ENCODE results near the gene MNDA.

Gene MNDA

GRCh38 chr1:158812336-158812735 is 18.8 kb upstream of the MNDA start:
- Histone ChIP-seq H3K4me3 (ENCODE audit: low read length) (no peak overlapping the region), H3K9me3 (replicated peaks; ENCODE audit: low read length) (no peaks in the 10 kb centered on the region), H3K36me3 (ENCODE audit: insufficient read depth, low read length) (no peaks in the 10 kb centered on the region), H3K4me2 (ENCODE audit: low read length) (no peak overlapping the region), H3K9ac (ENCODE audit: low read depth, low read length) (no peak overlapping the region), H3K4me1 (ENCODE audit: control insufficient read depth, insufficient read depth, low read length) (no peaks in the 10 kb centered on the region), H3K27me3 (ENCODE audit: control insufficient read depth, insufficient read depth, low read length) (no peaks in the 10 kb centered on the region)

DNA sequence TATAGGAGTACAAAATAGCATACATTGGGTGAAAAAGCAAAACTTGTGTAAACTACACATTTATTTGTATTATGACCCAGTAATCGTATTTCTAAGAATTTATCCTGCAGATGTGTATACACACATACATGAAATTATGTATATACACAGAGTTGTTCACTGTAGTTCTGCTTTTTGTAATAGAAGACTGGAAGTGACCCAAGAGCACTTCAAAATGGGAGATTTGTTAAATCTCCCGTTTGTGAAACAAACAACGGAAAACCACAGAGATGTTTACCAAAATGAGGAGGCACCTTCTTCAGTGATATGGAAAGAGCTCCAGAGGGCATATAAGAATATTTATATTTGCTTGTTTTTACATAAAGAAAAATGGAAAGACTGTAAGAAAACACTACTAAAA is 18.0 kb upstream of the MNDA start:
- no peak overlapping the region for H3K4me2 ChIP-seq (ENCODE audit: low read length)
- H3K9ac ChIP-seq (ENCODE audit: low read depth, low read length): no peak overlapping the region
- H3K36me3 ChIP-seq (ENCODE audit: insufficient read depth, low read length): no peaks in the 10 kb centered on the region
- H3K27me3 ChIP-seq (ENCODE audit: control insufficient read depth, insufficient read depth, low read length): no peaks in the 10 kb centered on the region
- no peaks in the 10 kb centered on the region for H3K9me3 ChIP-seq (replicated peaks; ENCODE audit: low read length)
- no peak overlapping the region for H3K4me3 ChIP-seq (ENCODE audit: low read length)
- H3K4me1 ChIP-seq (ENCODE audit: control insufficient read depth, insufficient read depth, low read length): no peaks in the 10 kb centered on the region

DNA sequence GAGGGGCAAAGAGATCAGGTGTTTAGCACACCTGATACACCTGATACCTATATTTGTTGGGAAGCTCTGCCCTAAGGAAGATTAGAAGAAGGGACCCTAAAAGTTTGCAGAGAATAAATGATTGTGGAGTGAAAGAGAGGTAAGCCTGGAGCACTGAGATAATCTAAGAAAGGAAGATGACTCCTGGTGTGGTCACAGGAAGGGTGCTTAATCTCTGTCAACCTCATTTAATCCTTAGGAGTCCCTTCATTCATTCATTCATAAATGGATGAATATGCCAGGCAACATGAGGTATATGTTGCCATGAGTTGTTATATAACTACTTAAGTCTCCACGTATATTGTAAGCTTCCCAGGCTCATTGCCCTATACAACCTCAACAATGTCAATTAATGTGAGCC is 16.2 kb upstream of the MNDA start:
- Histone ChIP-seq H3K4me1 (ENCODE audit: control insufficient read depth, insufficient read depth, low read length) (no peaks in the 10 kb centered on the region), H3K9ac (ENCODE audit: low read depth, low read length) (no peak overlapping the region)

DNA sequence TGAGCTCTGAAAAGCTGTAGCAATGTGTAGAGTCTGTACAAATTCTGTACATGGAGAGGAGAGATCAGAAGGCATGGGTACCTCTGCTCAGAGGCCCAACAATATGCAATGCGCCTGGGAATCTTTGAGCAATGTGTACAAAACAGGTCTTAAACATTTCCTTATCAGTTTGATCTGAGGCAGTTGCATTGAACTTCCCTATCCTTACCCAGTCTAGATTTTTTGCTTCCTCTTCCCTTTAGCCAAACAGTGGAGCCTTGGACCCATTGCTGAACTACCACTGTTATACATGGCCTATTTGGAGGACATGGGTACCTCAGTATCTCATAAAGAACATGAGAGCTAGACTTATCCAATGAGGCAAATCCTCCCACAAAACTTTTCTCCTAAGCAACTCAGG is 12.6 kb upstream of the MNDA start:
- Histone ChIP-seq H3K9ac (ENCODE audit: low read depth, low read length) (no peak overlapping the region), H3K27me3 (ENCODE audit: control insufficient read depth, insufficient read depth, low read length) (no peaks in the 10 kb centered on the region), H3K4me1 (ENCODE audit: control insufficient read depth, insufficient read depth, low read length) (no peaks in the 10 kb centered on the region), H3K9me3 (replicated peaks; ENCODE audit: low read length) (no peaks in the 10 kb centered on the region), H3K4me2 (ENCODE audit: low read length) (no peak overlapping the region), H3K36me3 (ENCODE audit: insufficient read depth, low read length) (no peaks in the 10 kb centered on the region), H3K4me3 (ENCODE audit: low read length) (no peak overlapping the region)

More for the DNA sequence above, 16.2 kb upstream of the MNDA start:
- Histone ChIP-seq H3K9me3 (replicated peaks; ENCODE audit: low read length) (no peaks in the 10 kb centered on the region), H3K27me3 (ENCODE audit: control insufficient read depth, insufficient read depth, low read length) (no peaks in the 10 kb centered on the region), H3K36me3 (ENCODE audit: insufficient read depth, low read length) (no peaks in the 10 kb centered on the region), H3K4me3 (ENCODE audit: low read length) (no peak overlapping the region), H3K4me2 (ENCODE audit: low read length) (no peak overlapping the region)

DNA sequence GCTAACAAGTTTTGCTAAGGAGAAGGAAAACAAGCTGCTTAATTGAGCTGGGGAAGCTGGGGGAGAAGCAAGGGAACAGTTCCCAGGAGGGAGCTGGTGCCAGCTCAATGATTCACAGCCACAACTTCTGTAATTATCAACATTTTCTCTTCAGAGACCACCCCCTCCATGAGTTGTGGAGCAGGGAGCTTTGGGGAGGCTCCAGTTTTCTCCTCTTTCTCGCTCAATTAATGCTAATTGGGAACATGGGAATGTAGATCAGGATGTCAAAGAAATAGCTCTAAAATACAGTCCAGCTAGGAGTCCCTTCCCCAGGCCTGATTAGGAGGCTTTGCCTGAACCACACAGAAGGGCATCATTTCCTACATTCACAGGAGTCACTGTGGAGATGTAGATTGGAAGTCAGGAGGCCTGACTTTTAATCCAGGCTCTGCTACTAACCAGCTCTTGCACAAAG is 12.1 kb upstream of the MNDA start:
- Histone ChIP-seq H3K27me3 (ENCODE audit: control insufficient read depth, insufficient read depth, low read length) (no peaks in the 10 kb centered on the region), H3K4me1 (ENCODE audit: control insufficient read depth, insufficient read depth, low read length) (no peaks in the 10 kb centered on the region)

GRCh38 chr1:158819461-158820443 is 11.4 kb upstream of the MNDA start:
- Histone ChIP-seq H3K4me2 (ENCODE audit: low read length) (no peak overlapping the region), H3K9me3 (replicated peaks; ENCODE audit: low read length) (no peaks in the 10 kb centered on the region), H3K9ac (ENCODE audit: low read depth, low read length) (no peak overlapping the region), H3K4me3 (ENCODE audit: low read length) (no peak overlapping the region), H3K36me3 (ENCODE audit: insufficient read depth, low read length) (no peaks in the 10 kb centered on the region), H3K4me1 (ENCODE audit: control insufficient read depth, insufficient read depth, low read length) (no peaks in the 10 kb centered on the region), H3K27me3 (ENCODE audit: control insufficient read depth, insufficient read depth, low read length) (no peaks in the 10 kb centered on the region)

More for the DNA sequence above, 12.1 kb upstream of the MNDA start:
- Histone ChIP-seq H3K36me3 (ENCODE audit: insufficient read depth, low read length) (no peaks in the 10 kb centered on the region), H3K9ac (ENCODE audit: low read depth, low read length) (no peak overlapping the region), H3K4me3 (ENCODE audit: low read length) (no peak overlapping the region), H3K4me2 (ENCODE audit: low read length) (no peak overlapping the region), H3K9me3 (replicated peaks; ENCODE audit: low read length) (no peaks in the 10 kb centered on the region)

- Histone ChIP-seq H3K9me3 (replicated peaks; ENCODE audit: low read length) (no peaks in the 10 kb centered on the region), H3K4me2 (ENCODE audit: low read length) (no peak overlapping the region), H3K36me3 (ENCODE audit: insufficient read depth, low read length) (no peaks in the 10 kb centered on the region), H3K9ac (ENCODE audit: low read depth, low read length) (no peak overlapping the region), H3K4me3 (ENCODE audit: low read length) (no peak overlapping the region), H3K27me3 (ENCODE audit: control insufficient read depth, insufficient read depth, low read length) (no peaks in the 10 kb centered on the region), H3K4me1 (ENCODE audit: control insufficient read depth, insufficient read depth, low read length) (no peaks in the 10 kb centered on the region)
Observed at GRCh38 chr1:158821723-158822122, 9.4 kb upstream of the MNDA start.

DNA sequence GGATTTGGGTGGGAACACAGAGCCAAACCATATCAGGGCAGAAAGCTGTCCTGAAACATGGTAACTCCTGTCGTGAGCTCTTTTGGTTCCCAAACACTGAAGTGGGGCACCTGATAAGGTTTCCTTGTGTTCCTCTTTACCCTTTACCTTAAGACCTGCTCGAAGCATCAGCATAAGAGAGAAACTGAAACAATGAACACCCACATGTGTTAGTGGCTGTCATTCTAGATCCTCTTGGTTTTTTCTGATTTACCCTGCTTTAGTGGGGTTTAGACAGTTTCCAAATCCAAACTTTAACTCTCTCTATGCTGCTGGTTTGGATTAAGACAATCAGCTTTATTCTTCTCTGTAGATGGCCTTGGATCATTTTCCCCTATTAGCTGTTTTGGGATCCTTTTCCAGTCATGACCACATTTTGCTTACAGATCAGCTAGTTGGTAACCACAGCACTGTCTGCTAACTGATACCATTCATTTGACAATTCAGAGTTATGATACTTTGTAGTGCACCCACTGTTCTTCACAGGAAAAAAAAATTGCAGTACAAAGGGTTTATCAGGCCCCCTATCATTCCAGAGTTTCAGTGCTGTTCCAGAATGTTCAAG is 975 bp upstream of the MNDA start:
- Histone ChIP-seq H3K4me3 (ENCODE audit: low read length) (no peak overlapping the region), H3K9me3 (replicated peaks; ENCODE audit: low read length) (no peaks in the 10 kb centered on the region), H3K4me2 (ENCODE audit: low read length) (no peak overlapping the region), H3K36me3 (ENCODE audit: insufficient read depth, low read length) (no peaks in the 10 kb centered on the region), H3K27me3 (ENCODE audit: control insufficient read depth, insufficient read depth, low read length) (no peaks in the 10 kb centered on the region), H3K9ac (ENCODE audit: low read depth, low read length) (no peak overlapping the region), H3K4me1 (ENCODE audit: control insufficient read depth, insufficient read depth, low read length) (no peaks in the 10 kb centered on the region)

DNA sequence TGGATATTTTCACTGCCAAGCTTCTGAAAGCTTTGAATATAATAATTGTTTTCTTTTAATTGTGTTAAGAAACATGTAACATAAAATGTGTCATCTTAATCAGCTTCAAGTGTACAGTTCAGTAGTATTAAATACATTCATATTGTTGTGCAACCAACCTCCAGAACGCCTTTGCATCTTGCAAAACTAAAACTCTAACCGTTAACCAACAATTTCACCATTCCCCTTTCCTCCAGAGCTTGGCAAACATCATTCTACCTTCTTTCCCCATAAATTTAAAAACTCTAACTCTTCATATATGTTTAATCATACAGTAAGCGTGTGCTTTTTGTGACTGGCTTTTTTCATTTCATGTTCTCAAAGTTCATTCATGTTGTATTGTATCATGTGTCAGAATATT is 2.1 kb downstream of the MNDA start:
- H3K9ac ChIP-seq (ENCODE audit: low read depth, low read length): no peak overlapping the region
- no peaks in the 10 kb centered on the region for H3K4me1 ChIP-seq (ENCODE audit: control insufficient read depth, insufficient read depth, low read length)
- no peak overlapping the region for H3K4me3 ChIP-seq (ENCODE audit: low read length)
- no peaks in the 10 kb centered on the region for H3K9me3 ChIP-seq (replicated peaks; ENCODE audit: low read length)
- no peaks in the 10 kb centered on the region for H3K36me3 ChIP-seq (ENCODE audit: insufficient read depth, low read length)
- H3K27me3 ChIP-seq (ENCODE audit: control insufficient read depth, insufficient read depth, low read length): no peaks in the 10 kb centered on the region
- no peak overlapping the region for H3K4me2 ChIP-seq (ENCODE audit: low read length)

- no peak overlapping the region for H3K4me3 ChIP-seq (ENCODE audit: low read length)
- no peak overlapping the region for H3K9ac ChIP-seq (ENCODE audit: low read depth, low read length)
- H3K27me3 ChIP-seq (ENCODE audit: control insufficient read depth, insufficient read depth, low read length): no peaks in the 10 kb centered on the region
- H3K36me3 ChIP-seq (ENCODE audit: insufficient read depth, low read length): no peaks in the 10 kb centered on the region
- H3K9me3 ChIP-seq (replicated peaks; ENCODE audit: low read length): no peaks in the 10 kb centered on the region
- no peaks in the 10 kb centered on the region for H3K4me1 ChIP-seq (ENCODE audit: control insufficient read depth, insufficient read depth, low read length)
- H3K4me2 ChIP-seq (ENCODE audit: low read length): no peak overlapping the region
Observed at GRCh38 chr1:158836038-158836437, 4.9 kb downstream of the MNDA start.

DNA sequence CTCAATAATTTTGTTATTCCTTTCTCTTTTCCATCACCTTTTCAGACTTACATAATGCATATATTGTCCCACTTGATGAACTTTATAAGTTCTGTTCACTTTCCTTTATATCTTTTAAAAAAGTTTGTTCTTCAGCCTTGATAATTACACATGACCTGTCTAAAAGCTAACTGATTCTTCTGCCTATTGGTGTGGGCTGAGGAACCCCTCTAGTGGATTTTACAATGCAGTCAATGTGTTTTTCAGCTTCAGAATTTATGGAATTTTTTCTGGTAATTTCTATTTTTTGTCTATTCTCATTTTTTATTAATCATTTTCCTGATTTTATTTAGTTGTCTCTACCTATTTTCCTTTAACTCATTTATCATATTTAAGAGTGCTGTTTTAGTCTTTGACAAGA is 7.5 kb downstream of the MNDA start:
- no peaks in the 10 kb centered on the region for H3K36me3 ChIP-seq (ENCODE audit: insufficient read depth, low read length)
- no peaks in the 10 kb centered on the region for H3K9me3 ChIP-seq (replicated peaks; ENCODE audit: low read length)
- no peak overlapping the region for H3K9ac ChIP-seq (ENCODE audit: low read depth, low read length)
- H3K4me3 ChIP-seq (ENCODE audit: low read length): no peak overlapping the region
- H3K4me2 ChIP-seq (ENCODE audit: low read length): no peak overlapping the region
- no peaks in the 10 kb centered on the region for H3K27me3 ChIP-seq (ENCODE audit: control insufficient read depth, insufficient read depth, low read length)
- H3K4me1 ChIP-seq (ENCODE audit: control insufficient read depth, insufficient read depth, low read length): no peaks in the 10 kb centered on the region
